ENCODE data around the gene SIRT5.

- TF ChIP-seq POLR2A (IDR thresholded peaks at IDR 0.05) (no peak), CTCF (IDR thresholded peaks at IDR 0.05) (no peak), POLR2AphosphoS5 (IDR thresholded peaks at IDR 0.05) (no peak), EP300 (IDR thresholded peaks at IDR 0.05) (no peak)
Observed at GRCh38 chr6:13615792-13616120, 41.4 kb downstream of the SIRT5 start.

Measured in stomach (tissue), 4 donors.